Effector memory CD4-positive, alpha-beta T cell (primary cell): Measurements from ENCODE around the gene ZNF185.

Experiments
- DNase-seq, 3 donors: peaks; one replicate each; pipeline ENCODE4 v3.0.0-alpha.2; 2020
- H3K27ac ChIP-seq: 2 replicates; pipeline ENCODE4 v1.7.0; 2013; ENCODE audit warnings: mild to moderate bottlenecking, low read length, moderate library complexity; ENCODE audit not compliant: insufficient read depth, poor library complexity, severe bottlenecking
- H3K27me3 ChIP-seq: replicated peaks from 2 replicates; pipeline ENCODE4 v1.7.0; 2013; ENCODE audit warnings: mild to moderate bottlenecking, low read length; ENCODE audit not compliant: insufficient read depth, control insufficient read depth, poor library complexity, severe bottlenecking
- H3K36me3 ChIP-seq: 2 replicates; pipeline ENCODE4 v1.7.0; 2013; ENCODE audit warnings: mild to moderate bottlenecking, low read length, moderate library complexity; ENCODE audit not compliant: control insufficient read depth, insufficient read depth
- H3K4me1 ChIP-seq: 2 replicates; pipeline ENCODE4 v1.7.0; 2013; ENCODE audit warnings: low read length, mild to moderate bottlenecking; ENCODE audit not compliant: control insufficient read depth, insufficient read depth, poor library complexity, severe bottlenecking
- H3K4me3 ChIP-seq: 2 replicates; pipeline ENCODE4 v1.7.0; 2013; ENCODE audit warnings: low read length, low read depth, mild to moderate bottlenecking; ENCODE audit not compliant: insufficient read depth, poor library complexity, severe bottlenecking
- H3K9me3 ChIP-seq: 2 replicates; pipeline ENCODE4 v1.7.0; 2013; ENCODE audit warnings: mild to moderate bottlenecking, low read length, moderate library complexity; ENCODE audit not compliant: control insufficient read depth

ZNF185 gene

GRCh38 chrX:152895121-152895520, 2.7 kb upstream of the ZNF185 start:
- no peak for DNase-seq
- H3K9me3 ChIP-seq = no peaks in the 10 kb centered on the region
- H3K4me3 ChIP-seq = no peak overlapping the region
- peaks cover 4% of the 10 kb centered on the region for H3K27me3 ChIP-seq
- H3K4me1 ChIP-seq = no peaks in the 10 kb centered on the region
- no peaks in the 10 kb centered on the region for H3K36me3 ChIP-seq
- no peak overlapping the region for H3K27ac ChIP-seq

DNA sequence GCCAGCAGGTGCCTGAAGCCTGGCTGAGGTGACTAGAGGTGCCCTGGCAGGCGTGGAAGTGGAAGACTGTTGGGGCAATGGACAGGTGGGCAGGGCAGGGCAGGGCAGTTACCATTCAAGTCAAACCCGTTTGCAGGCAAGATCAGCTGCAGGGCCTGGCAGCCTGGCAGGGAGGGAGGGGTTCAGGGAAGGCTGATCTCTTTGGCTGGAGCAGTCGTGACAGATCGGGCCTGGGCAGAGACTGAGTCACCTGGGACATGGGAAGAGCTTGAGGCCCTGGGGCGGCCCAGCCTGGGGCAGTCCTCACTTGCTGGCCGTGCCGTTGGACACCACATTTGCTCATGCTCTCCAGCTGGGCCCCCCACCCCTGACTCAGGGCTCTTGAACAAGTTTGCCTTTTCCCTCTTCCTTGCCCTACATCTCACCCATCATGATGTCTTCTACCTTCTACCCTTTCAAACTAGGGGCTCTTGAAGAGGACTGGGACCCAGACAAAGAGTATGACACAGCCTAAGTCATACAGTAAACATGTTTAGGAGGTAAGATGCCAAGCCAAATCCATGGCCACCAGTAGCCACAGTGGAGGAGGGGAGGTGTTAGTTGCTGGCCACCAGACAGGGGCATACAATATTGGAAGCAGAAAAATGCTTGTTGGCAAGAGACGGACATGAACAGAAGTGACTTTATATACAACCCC, 2.0 kb upstream of the ZNF185 start:
- no peaks in the 10 kb centered on the region for H3K4me1 ChIP-seq
- no peak overlapping the region for H3K4me3 ChIP-seq
- peaks cover 4% of the 10 kb centered on the region for H3K27me3 ChIP-seq

DNA sequence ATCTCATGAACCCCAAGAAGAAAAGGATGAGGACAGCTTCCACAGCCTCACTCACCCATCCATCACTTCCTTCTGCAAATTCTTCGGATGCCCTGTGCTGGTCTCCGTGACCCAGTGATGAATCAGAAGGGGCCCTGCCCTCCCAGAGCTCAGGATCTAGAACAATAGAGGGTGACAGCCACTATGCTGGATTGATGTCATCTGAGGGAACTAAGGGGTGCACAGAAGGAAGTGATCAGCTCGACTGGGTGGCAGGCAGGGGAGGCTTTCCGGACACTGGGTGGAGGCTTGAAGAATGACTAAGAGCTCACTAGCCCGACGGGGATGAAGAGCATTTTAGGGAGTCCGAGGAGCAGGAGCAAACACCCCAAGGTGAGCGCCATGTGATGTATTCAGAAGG, 1.4 kb upstream of the ZNF185 start:
- Histone ChIP-seq H3K27ac (no peak overlapping the region), H3K4me1 (no peaks in the 10 kb centered on the region)

More for the DNA sequence above, 2.0 kb upstream of the ZNF185 start:
- DNase-seq = no peak
- no peak overlapping the region for H3K27ac ChIP-seq
- no peaks in the 10 kb centered on the region for H3K9me3 ChIP-seq
- H3K36me3 ChIP-seq = no peaks in the 10 kb centered on the region

GRCh38 chrX:152898442-152898841, 575 bp downstream of the ZNF185 start:
- DNase-seq = no peak
- Histone ChIP-seq H3K27ac (no peak overlapping the region), H3K27me3 (peaks cover 4% of the 10 kb centered on the region), H3K4me3 (no peak overlapping the region), H3K9me3 (no peaks in the 10 kb centered on the region), H3K4me1 (no peaks in the 10 kb centered on the region), H3K36me3 (no peaks in the 10 kb centered on the region)

More for the DNA sequence above, 1.4 kb upstream of the ZNF185 start:
- Histone ChIP-seq H3K36me3 (no peaks in the 10 kb centered on the region), H3K27me3 (peaks cover 4% of the 10 kb centered on the region), H3K9me3 (no peaks in the 10 kb centered on the region), H3K4me3 (no peak overlapping the region)
- DNase-seq = no peak

GRCh38 chrX:152899111-152899873, 1.4 kb downstream of the ZNF185 start:
- H3K9me3 ChIP-seq = no peaks in the 10 kb centered on the region
- no peaks in the 10 kb centered on the region for H3K4me1 ChIP-seq
- H3K27ac ChIP-seq = no peak overlapping the region
- H3K4me3 ChIP-seq = no peak overlapping the region
- peaks cover 4% of the 10 kb centered on the region for H3K27me3 ChIP-seq
- no peaks in the 10 kb centered on the region for H3K36me3 ChIP-seq
- DNase-seq = no peak

DNA sequence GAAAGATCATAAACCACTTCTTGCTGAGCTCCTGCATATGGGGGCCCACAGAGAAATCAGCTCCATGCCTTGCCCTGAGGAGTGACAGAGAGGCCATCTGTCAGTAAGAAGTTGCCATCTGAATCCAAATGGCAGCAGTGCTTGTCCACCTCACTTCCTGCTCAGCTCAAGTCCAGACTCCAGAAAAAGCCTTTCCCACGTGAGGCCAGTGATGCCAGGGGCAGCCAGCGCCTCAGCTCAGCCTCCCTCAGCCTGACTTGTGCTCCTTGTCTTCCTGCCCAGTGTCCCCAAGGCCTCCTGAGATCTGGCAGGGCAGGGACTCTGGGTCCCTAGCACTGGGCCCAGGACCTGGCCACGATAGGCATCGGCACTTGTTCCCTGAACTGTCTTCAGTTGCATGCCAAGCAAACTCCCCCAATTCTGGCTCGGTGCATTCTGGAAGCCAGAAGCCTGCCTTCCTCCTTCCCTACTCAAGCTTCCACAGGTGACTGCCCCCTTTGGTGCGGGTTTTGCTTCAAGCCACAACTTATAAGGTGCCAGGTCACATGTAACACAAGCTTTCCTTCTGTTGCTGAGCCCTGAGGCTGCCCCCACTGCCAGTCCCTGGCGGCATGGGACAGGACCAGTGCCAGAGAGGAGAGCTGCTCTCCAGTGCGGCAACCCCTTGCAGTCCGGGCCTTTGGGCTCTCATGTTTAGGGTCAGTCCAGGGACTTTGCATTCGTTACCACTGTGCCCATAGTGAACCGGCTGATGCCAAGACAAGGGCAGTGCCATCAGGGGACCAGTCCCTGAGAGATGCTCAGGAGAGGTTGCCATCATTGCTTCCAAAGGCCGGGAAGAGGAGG, 2.2 kb downstream of the ZNF185 start:
- Histone ChIP-seq H3K4me1 (no peaks in the 10 kb centered on the region), H3K27me3 (peaks cover 4% of the 10 kb centered on the region), H3K36me3 (no peaks in the 10 kb centered on the region), H3K4me3 (no peak overlapping the region), H3K9me3 (no peaks in the 10 kb centered on the region), H3K27ac (no peak overlapping the region)
- no peak for DNase-seq

- Histone ChIP-seq H3K4me1 (no peaks in the 10 kb centered on the region), H3K9me3 (no peaks in the 10 kb centered on the region), H3K4me3 (no peak overlapping the region), H3K27ac (no peak overlapping the region), H3K36me3 (no peaks in the 10 kb centered on the region), H3K27me3 (peaks cover 4% of the 10 kb centered on the region)
- no peak for DNase-seq
Observed at GRCh38 chrX:152900937-152901445, 3.1 kb downstream of the ZNF185 start.

- Histone ChIP-seq H3K27ac (no peak overlapping the region), H3K9me3 (no peaks in the 10 kb centered on the region), H3K4me1 (no peaks in the 10 kb centered on the region), H3K27me3 (peaks cover 4% of the 10 kb centered on the region), H3K4me3 (no peak overlapping the region), H3K36me3 (no peaks in the 10 kb centered on the region)
- DNase-seq = no peak
Observed at GRCh38 chrX:152901816-152902501, 4.1 kb downstream of the ZNF185 start.

DNA sequence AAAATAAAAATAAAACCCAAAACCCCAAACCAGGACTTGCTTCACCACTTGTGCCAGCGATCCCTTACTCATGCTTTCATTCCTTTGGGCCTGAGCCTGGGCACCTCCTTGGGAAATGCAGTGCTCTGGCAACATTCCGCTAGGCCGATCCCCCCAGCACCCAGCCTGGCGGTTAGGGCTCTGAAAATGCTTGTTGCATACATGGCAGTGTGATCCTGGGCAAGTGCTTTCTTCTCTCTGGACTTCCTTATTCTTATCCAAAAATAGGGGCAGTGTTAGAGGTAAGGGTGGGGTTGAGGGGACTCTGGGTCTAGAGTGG, 4.6 kb downstream of the ZNF185 start:
- peaks cover 4% of the 10 kb centered on the region for H3K27me3 ChIP-seq
- no peak overlapping the region for H3K4me3 ChIP-seq
- no peaks in the 10 kb centered on the region for H3K9me3 ChIP-seq
- no peak overlapping the region for H3K27ac ChIP-seq
- H3K36me3 ChIP-seq = no peaks in the 10 kb centered on the region
- no peak for DNase-seq
- H3K4me1 ChIP-seq = no peaks in the 10 kb centered on the region
